Hepatic stellate cell (primary cell): ENCODE measurements around the gene KCNF1.

ENCODE experiments used
- DNase-seq: peaks from one replicate; pipeline ENCODE4 v3.0.0; 2011; ENCODE audit warnings: low spot score

Gene KCNF1, protein sequence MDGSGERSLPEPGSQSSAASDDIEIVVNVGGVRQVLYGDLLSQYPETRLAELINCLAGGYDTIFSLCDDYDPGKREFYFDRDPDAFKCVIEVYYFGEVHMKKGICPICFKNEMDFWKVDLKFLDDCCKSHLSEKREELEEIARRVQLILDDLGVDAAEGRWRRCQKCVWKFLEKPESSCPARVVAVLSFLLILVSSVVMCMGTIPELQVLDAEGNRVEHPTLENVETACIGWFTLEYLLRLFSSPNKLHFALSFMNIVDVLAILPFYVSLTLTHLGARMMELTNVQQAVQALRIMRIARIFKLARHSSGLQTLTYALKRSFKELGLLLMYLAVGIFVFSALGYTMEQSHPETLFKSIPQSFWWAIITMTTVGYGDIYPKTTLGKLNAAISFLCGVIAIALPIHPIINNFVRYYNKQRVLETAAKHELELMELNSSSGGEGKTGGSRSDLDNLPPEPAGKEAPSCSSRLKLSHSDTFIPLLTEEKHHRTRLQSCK

DNA sequence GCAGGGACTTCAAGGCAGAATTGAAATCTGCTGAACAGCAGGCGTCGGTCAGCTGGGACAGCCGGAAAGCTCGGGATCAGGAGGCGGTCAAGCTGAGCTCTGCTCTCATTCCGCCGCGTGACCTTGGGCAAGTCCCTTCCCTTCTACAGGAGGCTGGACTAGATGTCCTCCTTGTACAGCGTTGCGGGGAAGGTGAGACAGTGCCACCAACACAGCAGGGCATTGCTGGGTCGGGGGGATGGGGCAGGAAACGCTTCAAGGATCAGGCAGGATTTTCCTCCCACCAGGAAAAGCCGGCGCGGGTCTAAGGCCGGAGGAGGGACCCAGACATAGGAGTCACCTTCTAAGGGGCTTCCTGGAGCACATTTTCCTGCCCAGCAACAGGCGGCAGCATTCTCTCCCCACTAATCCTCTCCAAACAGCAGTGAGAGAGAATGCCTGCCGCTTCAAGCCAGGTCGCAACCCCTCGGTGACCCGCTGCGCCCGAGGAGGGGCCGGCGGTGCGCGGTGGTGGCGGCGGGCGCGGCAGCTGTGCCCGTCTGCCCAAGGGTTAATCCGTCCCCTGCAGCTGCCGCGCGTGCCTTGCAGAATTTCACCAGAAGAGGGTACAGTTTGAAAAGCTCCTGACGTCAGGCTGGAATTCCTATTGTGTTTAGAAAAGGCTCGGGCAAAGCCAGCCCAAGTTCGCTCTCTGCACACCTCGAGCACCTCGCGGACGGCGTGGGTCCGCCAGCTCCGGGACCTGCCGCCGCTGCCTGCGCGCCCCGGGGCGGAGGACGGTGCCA is at the start of gene KCNF1:
Gene KCNF1, plus strand, starts transcription at position 644 of the 785 bp plus-strand sequence. CDS start 493 bp downstream, outside the sequence.
- DNase-seq: peak; percentile 77

DNA sequence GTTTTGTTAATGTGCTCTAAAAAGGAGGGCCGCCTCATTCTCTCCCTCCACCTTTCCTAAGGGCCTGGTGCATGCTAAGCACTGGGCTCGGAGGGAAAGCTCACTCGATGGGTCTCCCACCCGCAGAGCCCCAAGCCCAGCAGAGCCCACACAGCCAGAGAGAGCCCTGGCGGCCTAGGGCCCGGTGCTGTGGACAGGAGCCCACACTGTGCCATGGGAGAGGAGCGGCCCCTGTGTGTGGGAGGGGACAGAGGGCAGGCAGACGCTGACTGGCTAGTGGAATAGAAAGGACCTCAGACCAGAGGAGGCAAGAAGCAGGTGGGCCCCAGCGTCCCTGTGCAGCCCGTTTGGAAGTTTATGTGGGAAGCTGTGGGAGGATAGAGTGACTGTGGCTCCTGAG is 49.4 kb upstream of the KCNF1 start:
- DNase-seq: no peak

DNA sequence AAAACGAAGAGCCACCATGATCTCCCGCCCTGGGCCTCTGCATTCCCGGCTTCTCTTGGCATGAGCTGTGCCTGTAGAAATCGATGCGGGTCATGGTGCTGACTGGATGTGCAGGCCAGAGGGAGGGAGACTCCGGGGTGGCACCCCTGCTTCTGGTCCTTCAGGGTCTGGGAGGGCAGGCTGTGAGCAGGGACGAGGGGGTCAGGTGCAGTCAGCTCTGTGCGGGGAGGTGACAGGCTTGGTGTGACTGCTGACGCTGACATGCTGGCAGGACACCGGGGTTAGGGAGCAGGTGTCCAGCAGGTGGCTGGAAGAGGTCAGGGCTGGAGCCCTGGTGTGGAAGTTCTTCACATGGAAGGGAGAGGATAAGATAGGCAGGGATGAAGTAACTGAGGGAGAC is 48.7 kb upstream of the KCNF1 start:
- no peak for DNase-seq

GRCh38 chr2:10863837-10864236 is 47.9 kb upstream of the KCNF1 start:
- no peak for DNase-seq

DNA sequence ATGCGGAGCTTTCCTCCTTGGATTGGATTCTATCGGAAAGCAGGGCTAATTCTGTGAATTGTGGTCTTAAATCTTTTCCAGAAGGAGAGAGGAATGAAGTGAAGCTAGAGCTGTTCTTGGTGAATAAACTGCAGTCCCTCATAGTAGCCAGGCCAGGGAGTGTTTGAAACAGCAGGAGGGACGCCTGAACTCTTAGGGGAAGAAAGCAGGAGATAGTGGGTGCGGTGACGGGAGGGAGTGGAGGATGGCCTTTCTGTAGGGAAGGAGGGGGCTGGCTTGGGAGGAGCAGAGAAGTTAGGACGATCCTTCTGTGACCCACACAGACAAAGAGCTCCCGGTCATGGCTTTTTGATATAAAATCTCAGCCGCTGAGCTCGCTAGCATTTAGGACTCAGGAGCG is 47.5 kb upstream of the KCNF1 start:
- no peak for DNase-seq

- DNase-seq: no peak
These were observed 46.7 kb upstream of the KCNF1 start for GRCh38 chr2:10864861-10865636.

DNA sequence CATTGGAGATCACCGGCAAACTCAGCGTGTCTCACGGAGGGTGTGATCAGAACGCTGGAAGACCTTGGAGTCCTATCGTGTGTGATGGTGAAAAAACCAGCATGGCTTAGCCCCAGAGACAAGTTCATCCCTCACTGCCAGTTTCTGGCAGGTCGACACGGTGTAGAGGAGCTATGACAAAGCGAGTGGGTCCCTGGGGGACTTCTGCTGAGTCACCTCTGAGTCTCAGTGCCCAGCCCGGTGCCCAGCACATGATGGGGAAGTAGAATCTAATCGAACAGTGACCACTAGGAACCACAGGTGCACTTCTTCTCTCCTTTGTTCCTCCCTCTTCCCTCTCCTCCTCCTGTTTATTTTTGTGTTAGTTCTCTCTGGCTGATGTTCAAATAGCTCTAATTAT is 45.9 kb upstream of the KCNF1 start:
- DNase-seq: no peak

DNA sequence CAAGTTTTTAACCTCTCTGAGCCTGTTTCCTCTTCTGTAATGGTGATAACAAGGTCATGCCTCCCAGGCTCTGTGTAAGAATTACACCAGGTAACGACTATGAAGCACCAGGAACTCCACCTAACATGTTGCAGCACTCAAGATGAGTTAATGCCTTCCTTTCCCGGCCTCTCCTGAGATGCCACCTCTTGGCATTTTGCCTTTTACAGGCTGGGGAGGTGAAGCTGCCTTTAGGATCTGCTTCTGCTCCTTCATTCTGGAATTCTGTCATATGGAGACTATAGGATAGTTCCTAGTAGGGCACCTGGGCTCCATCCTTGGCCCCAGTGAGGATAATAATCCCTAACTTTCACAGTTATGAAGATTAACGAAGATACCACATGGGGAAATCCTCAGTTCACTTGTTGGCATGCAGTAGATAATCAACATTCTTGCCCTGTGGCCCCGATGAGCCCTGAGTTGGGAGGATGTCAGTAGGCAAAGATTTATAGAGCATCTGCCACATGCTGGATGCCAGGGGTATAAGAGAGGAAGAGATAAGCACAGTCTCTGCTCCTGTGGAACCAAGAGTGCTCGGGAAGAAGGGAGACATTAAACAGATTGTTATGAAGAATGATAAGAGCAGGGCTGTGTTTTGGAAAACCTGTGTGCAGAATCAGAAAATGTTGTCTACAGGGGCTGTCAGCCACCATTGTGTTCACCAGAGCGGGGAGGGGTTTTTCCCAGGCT is 43.9 kb upstream of the KCNF1 start:
- DNase-seq: no peak

GRCh38 chr2:10868465-10869314 is 43.0 kb upstream of the KCNF1 start:
- no peak for DNase-seq

DNA sequence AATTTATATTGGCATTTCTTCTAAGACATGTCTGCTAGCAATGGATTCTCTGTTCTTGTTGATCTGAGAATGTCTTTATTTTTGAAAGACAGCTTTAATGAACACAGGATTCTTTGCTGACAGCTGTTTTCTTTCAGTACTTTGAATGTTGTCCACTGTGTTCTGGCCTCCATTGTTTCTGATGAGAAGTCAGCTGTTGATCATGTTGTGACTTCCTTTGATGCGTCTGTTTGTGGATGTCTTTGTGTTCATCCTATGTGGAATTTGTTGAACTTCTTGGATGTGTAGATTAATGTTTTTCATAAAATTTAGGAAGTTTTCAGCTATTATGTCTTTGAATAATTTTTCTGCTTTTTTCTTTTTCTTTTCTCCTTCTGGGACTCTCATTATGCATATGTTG is 39.8 kb upstream of the KCNF1 start:
- no peak for DNase-seq

GRCh38 chr2:10873171-10873570 is 38.6 kb upstream of the KCNF1 start:
- DNase-seq: no peak

- DNase-seq: no peak
These were observed 37.8 kb upstream of the KCNF1 start for GRCh38 chr2:10873790-10874437.

- no peak for DNase-seq
These were observed 36.6 kb upstream of the KCNF1 start for GRCh38 chr2:10875126-10875525.

DNA sequence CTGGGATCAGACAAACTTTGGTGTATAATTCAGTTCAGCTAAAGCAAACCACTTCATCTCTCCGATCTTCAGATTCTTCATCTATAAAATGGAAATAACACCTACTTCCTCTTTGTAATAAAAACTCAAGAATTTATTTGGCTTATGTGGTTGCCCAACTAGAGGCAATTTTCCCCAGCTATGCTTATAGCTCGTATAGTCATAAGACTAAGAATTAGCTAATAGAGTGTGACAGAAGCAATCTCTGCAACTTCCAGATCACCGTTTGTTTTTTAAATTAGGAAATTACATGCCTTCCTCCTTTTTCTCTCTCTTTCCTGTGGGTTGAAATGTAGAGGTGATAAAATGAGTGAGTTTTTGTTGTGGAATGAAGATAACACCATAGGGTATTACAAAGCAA is 35.3 kb upstream of the KCNF1 start:
- no peak for DNase-seq

- no peak for DNase-seq
These were observed 34.8 kb upstream of the KCNF1 start for GRCh38 chr2:10876963-10877362.

DNA sequence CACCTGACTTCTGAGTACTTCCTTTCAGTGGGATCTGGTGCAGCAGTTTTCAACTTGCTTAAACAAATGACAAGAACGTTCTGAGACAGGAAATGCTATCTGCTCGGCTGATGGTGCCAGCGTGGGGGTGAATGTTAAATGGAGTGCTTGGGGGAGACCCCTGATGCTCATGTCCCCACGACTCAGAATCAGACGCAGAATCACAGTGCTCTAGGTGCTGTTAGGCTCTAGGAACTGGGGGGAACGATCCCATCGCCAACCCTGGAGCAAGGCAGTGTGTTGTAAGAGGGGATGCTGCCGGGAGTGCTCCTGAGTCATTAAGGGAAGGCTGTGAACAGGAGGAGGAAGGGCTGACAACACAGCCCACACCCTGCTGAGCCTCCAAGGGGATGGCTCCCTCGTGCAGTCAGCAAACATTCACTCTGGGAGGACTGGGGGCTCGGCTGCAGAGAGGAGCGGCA is 34.1 kb upstream of the KCNF1 start:
- DNase-seq: no peak

DNA sequence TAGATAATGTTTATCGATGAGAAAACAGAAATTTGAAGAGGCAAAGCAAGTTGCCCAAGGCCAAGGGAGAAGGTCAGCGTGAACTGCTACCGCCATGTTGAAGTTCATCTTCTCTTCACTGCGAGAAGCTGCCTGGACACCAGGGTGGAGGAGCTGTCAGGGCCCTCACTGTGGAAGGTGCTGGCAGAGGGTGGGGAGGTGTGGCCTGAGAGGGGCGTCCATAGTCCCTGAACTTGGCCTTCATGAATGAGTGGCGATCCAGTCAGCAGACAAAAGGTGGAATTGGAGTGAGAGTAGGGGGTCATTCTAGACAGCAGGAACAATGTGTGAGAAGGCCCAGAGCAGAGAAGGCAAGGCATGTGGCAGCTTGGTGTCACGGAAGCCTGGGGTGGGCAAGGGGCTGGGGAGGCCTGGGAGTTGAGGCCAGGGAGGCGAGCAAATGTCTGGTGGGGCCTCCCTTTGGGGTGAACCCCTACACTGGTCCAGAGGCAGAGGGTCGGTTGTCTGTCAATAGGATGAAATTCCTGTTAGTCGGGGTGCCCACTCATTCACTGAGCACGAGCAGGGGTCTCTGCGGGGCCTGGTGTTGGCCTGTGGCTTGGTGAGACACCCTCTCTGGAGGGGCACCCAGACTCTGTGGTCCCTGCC is 33.3 kb upstream of the KCNF1 start:
- DNase-seq: no peak

DNA sequence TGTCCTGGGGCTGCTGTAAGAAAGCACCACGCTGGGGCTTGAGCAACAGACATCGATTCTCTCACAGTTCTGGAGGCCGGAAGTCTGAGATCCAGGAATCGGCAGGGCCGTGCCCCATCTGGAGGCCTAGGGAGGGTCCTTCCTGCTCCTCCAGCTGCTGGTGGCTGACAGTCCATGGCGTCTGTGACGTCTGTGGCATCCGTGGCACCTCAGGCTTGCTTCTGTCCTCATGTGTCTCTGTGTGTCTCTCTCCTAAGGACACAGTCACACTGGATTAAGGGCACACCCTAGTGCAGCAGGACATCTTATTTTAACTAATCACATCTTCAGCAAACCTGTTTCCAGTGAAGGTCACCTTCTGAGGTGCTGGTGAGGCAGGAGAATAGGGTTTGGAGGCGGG is 32.6 kb upstream of the KCNF1 start:
- DNase-seq: no peak
